HG03565 (cell line): ENCODE measurements around the gene CHN2.

Experiments
- ATAC-seq: cut with Tn5 transposase; IDR thresholded peaks from one replicate; pipeline ENCODE4 v1.9.1; 2021; ENCODE audit warnings: mild to moderate bottlenecking, moderate library complexity; ENCODE audit not compliant: unreplicated experiment

The CHN2 gene

GRCh38 chr7:29386196-29386765, 191.7 kb downstream of the CHN2 start:
- no peak for ATAC-seq

- ATAC-seq = no peak
Observed at GRCh38 chr7:29391262-29391661, 196.7 kb downstream of the CHN2 start.

- ATAC-seq = no peak
Observed at GRCh38 chr7:29394321-29394720, 199.7 kb downstream of the CHN2 start.

- no peak for ATAC-seq
Observed at GRCh38 chr7:29396563-29396962, 202.0 kb downstream of the CHN2 start.

GRCh38 chr7:29397398-29397797, 202.8 kb downstream of the CHN2 start:
- no peak for ATAC-seq

GRCh38 chr7:29398011-29398410, 203.4 kb downstream of the CHN2 start:
- no peak for ATAC-seq

- no peak for ATAC-seq
Observed at GRCh38 chr7:29400437-29400836, 205.9 kb downstream of the CHN2 start.

GRCh38 chr7:29401769-29402168, 207.2 kb downstream of the CHN2 start:
- ATAC-seq = no peak

GRCh38 chr7:29405891-29406290, 211.3 kb downstream of the CHN2 start:
- ATAC-seq = no peak

GRCh38 chr7:29406366-29406765, 211.8 kb downstream of the CHN2 start:
- ATAC-seq = no peak

GRCh38 chr7:29408841-29409243, 214.3 kb downstream of the CHN2 start:
- peak; percentile 57 for ATAC-seq

GRCh38 chr7:29410996-29411395, 216.4 kb downstream of the CHN2 start:
- ATAC-seq = no peak

GRCh38 chr7:29412912-29413311, 218.3 kb downstream of the CHN2 start:
- ATAC-seq = no peak

GRCh38 chr7:29413626-29414136, 219.1 kb downstream of the CHN2 start:
- ATAC-seq = no peak

- no peak for ATAC-seq
Observed at GRCh38 chr7:29414216-29414615, 219.6 kb downstream of the CHN2 start.

- ATAC-seq = no peak
Observed at GRCh38 chr7:29415215-29415614, 220.6 kb downstream of the CHN2 start.

GRCh38 chr7:29416276-29416937, 221.8 kb downstream of the CHN2 start:
- ATAC-seq = no peak

- no peak for ATAC-seq
Observed at GRCh38 chr7:29416938-29417305, 222.3 kb downstream of the CHN2 start.

- no peak for ATAC-seq
Observed at GRCh38 chr7:29418056-29418455, 223.5 kb downstream of the CHN2 start.

- no peak for ATAC-seq
Observed at GRCh38 chr7:29418651-29419050, 224.1 kb downstream of the CHN2 start.

- no peak for ATAC-seq
Observed at GRCh38 chr7:29420011-29420410, 225.4 kb downstream of the CHN2 start.

GRCh38 chr7:29421010-29421956, 226.7 kb downstream of the CHN2 start:
- ATAC-seq = no peak
